A673 (cell line): ENCODE measurements around the gene IL10RB. TPM values are rescaled to one million over a fixed set of nuclear protein-coding genes. Genes with fewer than 3 reads are reported as not detected.

Experiments
- BruUV-seq: library from RNA; stranded (reverse); fragments of 400-500 nt; replicated peaks from 2 replicates; lab custom pipeline; 2021; lab: Mats Ljungman, UMichigan
- CTCF ChIA-PET: fragments of 300-600 bp; sonication (Branson Sonifier 250); formaldehyde crosslinking; loops from one replicate; lab custom pipeline; 2022; ENCODE audit warnings: antibody characterized with exemption; lab: Charles Lee
- POLR2A ChIA-PET: fragments of 300-600 bp; sonication (Branson Sonifier 250); formaldehyde crosslinking; loops from one replicate; lab custom pipeline; 2022; ENCODE audit warnings: antibody characterized with exemption; ENCODE audit not compliant: low non-redundant PET; lab: Charles Lee
- DNase-seq: peaks from one replicate; pipeline ENCODE4 v3.0.0-alpha.2; 2015; ENCODE audit warnings: low spot score
- H3K27ac ChIP-seq: fragments of 200-600 bp; sonication (generic); 2 replicates; pipeline ENCODE4 v1.5.1; 2016; ENCODE audit warnings: mixed run types, low read depth, mild to moderate bottlenecking, mixed read lengths, antibody characterized with exemption, low read length; ENCODE audit not compliant: poor library complexity, severe bottlenecking
- H3K27me3 ChIP-seq: fragments of 200-600 bp; sonication (generic); replicated peaks from 2 replicates; pipeline ENCODE4 v1.6.1; 2017; ENCODE audit warnings: mixed run types, low read depth, mild to moderate bottlenecking, mixed read lengths, antibody characterized with exemption, low read length; ENCODE audit not compliant: insufficient read depth, poor library complexity
- H3K36me3 ChIP-seq: fragments of 200-600 bp; sonication (generic); 2 replicates; pipeline ENCODE4 v1.6.1; 2016; ENCODE audit warnings: mixed run types, mild to moderate bottlenecking, mixed read lengths, antibody characterized with exemption, low read length; ENCODE audit not compliant: insufficient read depth, poor library complexity, severe bottlenecking
- H3K4me1 ChIP-seq: fragments of 200-600 bp; sonication (generic); 2 replicates; pipeline ENCODE4 v1.6.1; 2017; ENCODE audit warnings: mixed run types, mild to moderate bottlenecking, mixed read lengths, antibody characterized with exemption, low read length; ENCODE audit not compliant: insufficient read depth, poor library complexity, severe bottlenecking
- H3K4me3 ChIP-seq: fragments of 200-600 bp; sonication (generic); 2 replicates; pipeline ENCODE4 v1.5.1; 2016; ENCODE audit warnings: low read depth, mixed run types, mild to moderate bottlenecking, mixed read lengths, low read length; ENCODE audit not compliant: poor library complexity, severe bottlenecking
- H3K9me3 ChIP-seq: fragments of 200-600 bp; sonication (generic); 2 replicates; pipeline ENCODE4 v1.6.1; 2016; ENCODE audit warnings: mixed run types, low read depth, mild to moderate bottlenecking, mixed read lengths, antibody characterized with exemption, low read length; ENCODE audit not compliant: poor library complexity, severe bottlenecking
- CTCF ChIP-seq: fragments of 300-800, 200-600 bp; sonication (generic); conservative IDR thresholded peaks from 2 replicates; pipeline ENCODE4 v1.5.1; 2017; ENCODE audit warnings: low read depth, mild to moderate bottlenecking, antibody characterized with exemption, low read length, moderate library complexity, mixed read lengths
- EZH2 ChIP-seq: fragments of 200-600 bp; sonication (generic); IDR thresholded peaks from 2 replicates; pipeline ENCODE4 v1.6.1; 2017; ENCODE audit warnings: borderline replicate concordance, low read depth, mild to moderate bottlenecking, mixed read lengths, antibody characterized with exemption, low read length; ENCODE audit not compliant: poor library complexity, severe bottlenecking
- intact Hi-C: fragments of 100-400 bp; cut with micrococcal nuclease; formaldehyde crosslinking; loops from one replicate; pipeline ENCODE4 v1.10.0; 2022; ENCODE audit not compliant: unreplicated experiment
- total RNA-seq: library from RNA; stranded (reverse); gene quantifications from 2 replicates; pipeline ENCODE4 v1.2.3, GENCODE V29; 2021

The IL10RB gene
- total RNA-seq, 1 experiment from 2014 or later, result 11.1 TPM

GRCh38 chr21:33261635-33262034 lies 4.5 kb upstream of the IL10RB start:
- Histone ChIP-seq H3K4me3 (no peak overlapping the region), H3K9me3 (no peaks in the 10 kb centered on the region), H3K27me3 (no peaks in the 10 kb centered on the region), H3K4me1 (no peaks in the 10 kb centered on the region), H3K27ac (no peak overlapping the region), H3K36me3 (peaks cover 12% of the 10 kb centered on the region)
- TF ChIP-seq EZH2 (no peak), CTCF (no peak)
- CTCF ChIA-PET, result no interaction called here
- no TSS peak for BruUV-seq
- intact Hi-C loops, result no loop called here
- no peak for DNase-seq
- POLR2A ChIA-PET, result no interaction called here

- DNase-seq, result no peak
- no peak for TF ChIP-seq CTCF
- no peak for TF ChIP-seq EZH2
- intact Hi-C loops, result no loop called here
- CTCF ChIA-PET, result no interaction called here
- Histone ChIP-seq H3K9me3 (no peaks in the 10 kb centered on the region), H3K4me3 (no peak overlapping the region), H3K36me3 (peaks cover 7% of the 10 kb centered on the region), H3K4me1 (peaks cover 4% of the 10 kb centered on the region), H3K27me3 (no peaks in the 10 kb centered on the region), H3K27ac (no peak overlapping the region)
- POLR2A ChIA-PET, result no interaction called here
- no TSS peak for BruUV-seq
Observed at GRCh38 chr21:33262921-33263320, 3.2 kb upstream of the IL10RB start.

GRCh38 chr21:33264561-33264960 lies 1.6 kb upstream of the IL10RB start:
- ChIA-PET CTCF (no interaction called here), POLR2A (no interaction called here)
- Histone ChIP-seq H3K9me3 (no peaks in the 10 kb centered on the region), H3K4me1 (peaks cover 4% of the 10 kb centered on the region), H3K4me3 (no peak overlapping the region), H3K27ac (no peak overlapping the region), H3K36me3 (peaks cover 7% of the 10 kb centered on the region), H3K27me3 (no peaks in the 10 kb centered on the region)
- intact Hi-C loops, result no loop called here
- no peak for DNase-seq
- no TSS peak for BruUV-seq
- TF ChIP-seq CTCF (no peak), EZH2 (no peak)
